HG03565 (cell line): ENCODE data around the gene SP2.
A peak's percentile ranks its signal among the peaks of the same experiment; 100 is the strongest.
"Not testable (repeated sequence)": the region's sequence is repeated elsewhere in the genome, so short reads cannot be mapped to it uniquely, and the experiment has no call there.

Source experiments
- ATAC-seq: cut with Tn5 transposase; IDR thresholded peaks from one replicate; pipeline ENCODE4 v1.9.1; 2021; ENCODE audit warnings: mild to moderate bottlenecking, moderate library complexity; ENCODE audit not compliant: unreplicated experiment

SP2 gene

DNA sequence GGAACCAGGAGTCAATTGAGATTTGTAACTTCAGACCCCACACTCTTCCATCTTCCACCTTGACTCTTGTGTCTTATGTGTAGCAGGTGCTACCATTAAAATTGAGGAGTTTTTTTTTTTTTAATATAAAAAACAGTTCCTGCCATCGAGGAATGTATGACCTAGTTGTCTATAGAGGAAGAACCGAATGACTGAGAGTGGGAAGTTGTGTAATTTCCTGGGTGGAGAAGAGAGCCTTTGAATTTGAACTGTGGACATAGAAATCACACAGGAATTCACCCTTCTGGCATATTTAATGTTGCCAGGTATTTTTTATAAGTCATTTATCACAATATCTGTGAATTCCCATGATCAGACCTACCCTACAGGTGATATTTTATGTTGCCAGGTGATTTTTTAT lies 22.0 kb downstream of the SP2 start:
- ATAC-seq, result no peak

DNA sequence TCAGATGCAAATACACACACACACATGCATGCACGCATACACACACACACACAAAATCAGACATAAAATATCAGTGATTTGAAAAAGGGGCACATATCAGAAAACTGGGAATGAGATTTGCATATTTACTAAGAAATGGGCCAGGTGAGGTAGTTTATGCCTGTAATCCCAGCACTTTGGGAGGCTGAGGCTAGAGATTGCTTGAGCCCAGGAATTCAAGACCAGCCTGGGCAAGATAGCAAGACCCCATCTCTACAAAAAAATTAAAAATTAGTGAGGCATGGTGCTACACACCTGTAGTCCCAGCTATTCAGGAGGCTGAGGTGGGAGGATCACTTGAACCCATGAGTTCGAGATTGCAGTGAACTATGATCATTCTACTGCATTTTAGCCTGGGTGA lies 23.0 kb downstream of the SP2 start:
- ATAC-seq, result no peak

DNA sequence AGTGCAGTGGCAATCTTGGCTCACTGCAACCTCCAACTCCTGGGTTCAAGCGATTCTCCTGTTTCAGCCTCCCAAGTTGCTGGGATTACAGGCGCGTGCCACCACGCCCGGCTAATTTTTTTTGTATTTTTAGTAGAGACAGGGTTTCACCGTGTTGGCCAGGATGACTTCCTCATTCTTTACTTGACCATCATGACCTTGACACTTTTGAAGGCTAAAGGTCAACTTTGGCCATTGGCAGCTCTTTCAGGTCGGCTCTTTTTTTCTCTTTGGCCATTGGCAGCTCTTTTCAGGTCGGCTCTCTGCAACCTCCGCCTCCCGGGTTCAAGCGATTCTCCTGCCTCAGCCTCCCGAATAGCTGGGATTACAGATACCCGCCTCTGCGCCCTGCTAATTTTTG lies 23.9 kb downstream of the SP2 start:
- ATAC-seq, result not testable (repeated sequence)

DNA sequence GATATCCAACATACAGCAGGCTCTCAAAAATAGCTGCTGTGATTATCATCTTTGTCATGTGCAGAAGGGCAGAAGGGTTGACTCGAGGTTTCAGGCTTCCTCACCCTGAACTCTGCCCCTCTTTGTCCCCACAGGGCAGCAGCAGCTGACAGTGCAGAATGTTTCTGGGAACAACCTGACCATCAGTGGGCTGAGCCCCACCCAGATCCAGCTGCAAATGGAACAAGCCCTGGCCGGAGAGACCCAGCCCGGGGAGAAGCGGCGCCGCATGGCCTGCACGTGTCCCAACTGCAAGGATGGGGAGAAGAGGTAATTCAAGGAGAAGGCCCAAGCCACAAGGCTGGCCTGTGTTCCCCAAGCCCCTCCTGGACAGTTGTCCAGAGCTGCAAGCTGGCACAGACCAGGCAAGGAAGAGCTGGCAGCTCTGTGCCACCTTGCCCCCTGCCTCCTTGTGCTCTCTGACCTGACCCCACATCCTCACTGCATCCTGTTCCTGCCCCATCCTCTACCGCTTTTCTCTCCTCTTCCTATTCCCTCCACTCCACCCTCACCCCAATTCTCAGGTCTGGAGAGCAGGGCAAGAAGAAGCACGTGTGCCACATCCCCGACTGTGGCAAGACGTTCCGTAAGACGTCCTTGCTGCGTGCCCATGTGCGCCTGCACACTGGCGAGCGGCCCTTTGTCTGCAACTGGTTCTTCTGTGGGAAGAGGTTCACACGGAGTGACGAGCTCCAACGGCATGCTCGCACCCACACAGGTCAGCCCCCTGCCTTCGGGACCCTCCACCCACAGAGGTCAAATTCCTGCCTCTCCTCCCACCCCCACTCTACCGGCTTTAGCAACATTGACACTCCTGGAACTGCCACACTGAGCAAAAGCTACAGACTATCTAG lies 29.0 kb downstream of the SP2 start:
- ATAC-seq, result no peak

DNA sequence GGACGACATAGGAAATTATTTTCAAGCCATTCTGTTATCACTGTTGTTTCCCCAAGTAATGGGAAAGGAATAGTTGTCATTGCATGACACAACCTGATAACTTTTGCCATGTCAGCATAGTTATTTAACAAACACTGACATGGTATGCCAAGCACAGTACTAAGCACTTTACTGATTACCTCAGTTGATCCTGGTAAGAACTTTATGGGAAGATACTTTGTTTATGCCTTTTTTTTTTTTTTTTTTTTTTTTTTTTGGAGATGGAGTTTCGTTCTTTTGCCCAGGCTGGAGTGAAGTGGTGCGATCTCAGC lies 29.6 kb downstream of the SP2 start:
- no peak for ATAC-seq

GRCh38 chr17:47927821-47928400 lies 31.9 kb downstream of the SP2 start:
- ATAC-seq, result no peak

DNA sequence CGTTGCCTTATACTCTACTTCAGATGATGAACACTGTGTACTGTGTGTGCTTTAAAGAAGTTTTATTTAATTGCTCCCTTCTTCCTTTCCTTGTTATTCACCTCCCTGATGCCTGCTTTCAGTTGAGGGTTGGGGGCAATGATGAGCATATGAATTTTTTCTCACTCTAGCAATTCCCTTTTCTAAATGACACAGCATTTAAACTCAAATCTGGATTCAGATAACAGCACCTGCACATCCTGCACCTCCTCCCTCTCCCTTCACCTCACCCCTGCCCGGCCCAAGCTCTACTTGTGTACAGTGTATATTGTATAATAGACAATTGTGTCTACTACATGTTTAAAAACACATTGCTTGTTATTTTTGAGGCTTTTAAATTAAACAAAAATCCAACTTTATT lies 32.4 kb downstream of the SP2 start:
- no peak for ATAC-seq

DNA sequence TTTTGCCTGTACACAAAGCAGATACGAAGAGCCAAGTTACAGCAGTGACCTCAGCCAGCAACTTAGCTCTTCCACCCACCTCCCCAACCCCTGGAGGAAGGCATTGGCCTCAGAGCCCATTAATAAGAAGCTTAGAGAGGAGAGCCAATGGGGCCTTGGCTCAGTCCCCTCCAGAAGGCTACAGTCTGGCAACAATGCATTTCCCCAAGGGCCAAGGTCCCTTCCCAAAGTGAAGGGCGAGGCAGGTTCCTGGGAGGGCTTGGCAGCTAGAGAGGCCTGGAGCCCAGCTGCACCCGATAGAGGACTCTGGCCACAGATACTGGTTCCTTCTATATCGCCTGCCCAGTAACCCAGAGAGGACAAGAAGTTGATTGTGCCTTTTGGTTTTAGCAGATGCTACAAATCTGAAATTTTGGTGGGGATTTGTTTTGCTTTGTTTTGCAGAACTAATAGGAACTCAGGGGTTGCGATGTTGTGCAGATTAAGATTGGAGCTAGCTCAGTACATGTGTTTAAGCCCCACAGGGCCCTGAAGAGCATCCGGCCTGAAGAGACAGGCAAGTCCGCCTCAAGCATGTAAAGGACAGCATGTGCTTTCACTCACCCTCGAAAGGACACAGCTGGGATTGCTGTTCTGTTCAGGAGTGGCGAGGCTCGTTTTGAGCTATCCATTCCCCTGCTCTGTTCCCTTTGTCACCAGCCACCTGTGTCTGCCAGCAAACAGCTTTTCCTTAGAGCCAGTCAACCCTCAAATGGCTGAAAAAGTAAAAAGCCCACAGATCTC lies 33.4 kb downstream of the SP2 start:
- ATAC-seq, result no peak

DNA sequence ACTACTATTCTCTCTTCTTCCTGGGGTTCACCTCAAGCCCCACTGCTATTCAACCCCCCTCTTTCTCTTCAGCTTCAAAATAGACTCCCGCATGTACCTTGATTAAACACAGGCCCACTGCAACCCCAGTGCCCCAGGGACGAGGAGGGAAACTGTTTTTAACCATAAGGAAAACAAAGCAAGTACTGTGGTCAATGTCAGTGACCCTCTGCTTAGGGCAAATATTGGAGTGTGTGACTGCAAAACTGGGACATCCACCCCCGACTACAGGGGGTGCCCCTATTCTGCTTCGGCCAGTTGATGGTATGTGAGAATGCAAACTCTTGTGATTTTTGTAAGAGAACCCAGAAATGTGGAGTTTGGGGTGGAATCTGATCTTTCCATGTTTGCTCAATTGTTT lies 35.8 kb downstream of the SP2 start:
- ATAC-seq, result no peak

GRCh38 chr17:47934856-47935255 lies 38.8 kb downstream of the SP2 start:
- ATAC-seq, result no peak

DNA sequence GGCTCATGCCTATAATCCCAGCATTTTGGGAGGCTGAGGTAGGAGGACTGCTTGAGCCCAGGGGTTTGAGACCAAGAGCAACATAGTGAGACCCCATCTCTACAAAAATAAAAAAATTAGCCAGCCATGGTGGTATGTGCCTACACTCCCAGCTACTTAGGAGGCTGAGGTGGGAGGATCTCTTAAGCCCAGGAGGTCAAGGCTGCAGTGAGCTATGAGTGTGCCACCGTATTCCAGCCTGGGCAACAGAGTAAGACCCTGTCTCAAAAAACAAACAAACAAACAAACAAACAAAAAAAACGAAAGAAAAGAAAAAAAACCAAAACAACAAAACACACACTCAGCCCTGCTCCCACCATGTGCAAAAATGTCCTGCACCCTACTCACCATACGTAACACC lies 39.4 kb downstream of the SP2 start:
- not testable (repeated sequence) for ATAC-seq

GRCh38 chr17:47935961-47936360 lies 39.9 kb downstream of the SP2 start:
- no peak for ATAC-seq

DNA sequence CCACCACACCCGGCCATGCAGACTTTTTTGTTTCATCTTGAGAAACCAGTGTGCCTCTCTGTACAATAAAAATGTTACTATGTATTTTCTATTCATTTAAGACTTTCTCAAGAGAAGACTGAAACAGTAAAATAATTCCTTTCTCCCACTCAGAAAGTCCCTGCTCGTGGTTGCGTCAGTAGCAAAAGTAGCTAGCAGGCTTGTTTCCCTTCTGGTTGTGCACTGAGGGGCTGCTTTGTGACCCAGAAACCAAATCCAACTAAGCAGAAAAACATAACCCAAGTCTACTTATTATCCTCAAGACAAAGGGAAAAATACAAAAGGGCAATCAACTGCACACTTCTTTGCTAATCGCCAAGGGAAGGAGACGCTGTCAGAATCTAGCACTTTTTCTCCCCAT lies 41.9 kb downstream of the SP2 start:
- no peak for ATAC-seq

DNA sequence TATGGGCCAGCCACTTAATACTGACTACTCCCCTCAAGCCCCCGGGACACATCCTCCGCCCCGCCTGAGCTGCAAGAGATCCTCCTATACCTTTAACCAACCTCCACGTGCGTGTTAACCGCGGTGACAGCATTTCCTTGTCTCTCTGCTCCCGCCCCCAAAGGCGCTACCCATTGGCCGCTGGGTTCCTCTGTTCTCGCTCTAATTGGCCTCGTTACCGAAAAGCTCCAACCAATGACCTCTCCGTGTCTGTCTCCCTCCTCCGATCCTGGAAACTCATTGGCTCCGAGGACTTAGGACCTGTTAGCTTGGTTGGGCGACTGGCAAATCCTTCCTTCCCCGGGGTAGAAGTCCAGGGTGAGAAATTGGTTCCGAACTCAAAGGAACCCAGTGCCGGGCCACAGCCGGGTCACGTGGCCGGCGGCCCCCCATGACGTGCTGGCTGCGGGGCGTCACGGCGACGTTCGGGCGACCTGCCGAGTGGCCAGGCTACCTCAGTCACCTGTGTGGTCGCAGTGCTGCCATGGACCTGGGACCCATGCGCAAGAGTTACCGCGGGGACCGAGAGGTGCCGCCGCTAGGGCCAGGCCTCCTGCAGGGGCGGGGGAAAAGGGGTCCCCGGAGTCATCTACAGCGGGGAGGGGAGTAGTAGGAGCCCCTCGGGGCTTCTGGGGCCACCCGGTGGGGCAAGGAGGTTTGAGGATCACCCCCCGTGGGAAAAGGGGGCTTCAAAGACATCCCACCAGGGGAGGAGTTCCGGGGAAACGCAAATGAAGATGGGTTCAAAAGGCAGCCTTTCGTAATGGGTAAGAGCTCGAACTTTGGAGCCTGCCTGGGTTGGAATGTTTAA lies 45.4 kb downstream of the SP2 start, which contains the start of gene PNPO:
Gene PNPO (plus strand): TSS at position 326 of the 850 bp plus-strand sequence. CDS start 105 bp downstream, at position 431.
- ATAC-seq, result peak; percentile 87

DNA sequence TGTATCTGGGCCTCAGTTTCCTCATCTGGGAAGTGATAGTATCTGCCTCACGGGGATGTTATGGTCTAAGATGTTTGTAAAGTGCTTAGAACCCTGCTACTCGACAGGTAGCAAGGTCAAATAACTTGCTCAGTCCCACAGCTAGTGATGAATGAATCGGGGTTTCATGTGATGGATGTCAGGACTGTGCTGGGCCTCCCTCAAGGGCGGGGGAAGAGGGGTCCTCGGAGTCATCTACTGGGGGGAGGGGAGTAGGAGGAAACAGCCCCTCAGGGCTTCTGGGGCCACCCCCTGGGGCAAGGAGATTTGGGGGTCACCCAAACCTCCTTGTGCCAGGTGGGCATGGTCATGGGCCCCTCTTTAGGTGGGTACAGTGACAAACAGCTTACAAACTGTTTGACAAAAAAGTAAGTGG lies 46.1 kb downstream of the SP2 start:
- ATAC-seq, result no peak

DNA sequence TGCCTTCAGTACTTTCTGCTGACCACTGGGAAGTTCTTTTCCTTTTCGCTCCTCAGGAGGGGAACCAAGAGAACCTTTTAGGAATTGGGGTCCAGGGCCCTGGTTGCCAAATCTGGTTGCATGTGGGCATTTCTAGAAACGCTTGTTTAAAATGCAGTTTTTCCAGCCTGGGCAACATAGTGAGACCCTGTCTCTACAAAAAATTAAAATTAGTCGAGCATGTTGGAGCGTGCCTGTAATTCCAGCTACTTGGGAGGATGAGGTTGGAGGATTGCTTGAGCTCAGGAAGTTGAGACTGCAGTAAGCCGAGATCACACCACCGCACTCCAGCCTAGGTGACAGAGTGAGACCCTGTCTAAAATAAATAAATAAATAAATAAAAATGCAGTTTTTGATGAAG lies 46.5 kb downstream of the SP2 start:
- ATAC-seq, result no peak

GRCh38 chr17:47945080-47945479 lies 49.0 kb downstream of the SP2 start:
- ATAC-seq, result no peak

GRCh38 chr17:47945529-47946508 lies 49.8 kb downstream of the SP2 start:
- ATAC-seq, result no peak

- ATAC-seq, result no peak
Observed at GRCh38 chr17:47946516-47946915, 50.5 kb downstream of the SP2 start.

DNA sequence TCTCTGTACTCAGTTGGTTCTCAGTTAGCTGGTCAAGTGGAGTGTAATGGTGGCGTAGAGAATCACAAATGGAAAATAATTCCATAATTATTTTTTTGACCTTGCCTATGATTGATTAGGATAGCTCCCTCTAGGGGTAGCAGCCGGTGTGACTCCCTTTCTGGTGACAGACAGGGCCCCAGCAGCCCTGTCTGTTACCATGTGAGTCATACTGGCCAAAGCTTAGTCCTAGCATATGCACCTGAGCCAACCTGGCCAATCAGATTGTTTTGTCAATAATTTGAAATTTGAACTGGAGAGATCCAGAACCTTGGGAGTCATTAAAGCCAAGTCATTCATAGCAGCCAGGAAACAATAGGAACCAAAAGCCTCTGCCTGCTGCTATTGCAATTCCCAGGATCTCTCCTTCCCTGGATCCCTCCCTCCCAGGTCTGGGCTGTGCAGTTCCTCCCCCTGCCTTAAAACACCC lies 50.9 kb downstream of the SP2 start:
- ATAC-seq, result peak; percentile 53
